T follicular helper cell (primary cell): ENCODE results near the gene RAD1.
A peak's percentile ranks its signal among the peaks of the same experiment; 100 is the strongest.

Source experiments
- DNase-seq: peaks from one replicate; pipeline ENCODE4 v3.0.0-alpha.2; 2020; ENCODE audit warnings: low read depth

The RAD1 gene

GRCh38 chr5:34916518-34916917 lies 1.2 kb upstream of the RAD1 start:
- no peak for DNase-seq

- DNase-seq, result no peak
These were observed 520 bp upstream of the RAD1 start for GRCh38 chr5:34915856-34916192.

GRCh38 chr5:34914671-34915138 lies 599 bp downstream of the RAD1 start:
- no peak for DNase-seq

- DNase-seq, result no peak
These were observed 2.2 kb downstream of the RAD1 start for GRCh38 chr5:34913072-34913471.

- DNase-seq, result no peak
These were observed 9.7 kb downstream of the RAD1 start for GRCh38 chr5:34905564-34905963.

GRCh38 chr5:34903260-34903659 lies 12.0 kb downstream of the RAD1 start:
- DNase-seq, result no peak

- DNase-seq, result no peak
These were observed 14.7 kb downstream of the RAD1 start for GRCh38 chr5:34900652-34901051.

- DNase-seq, result no peak
These were observed 16.2 kb downstream of the RAD1 start for GRCh38 chr5:34899066-34899465.

- peak; percentile 43 for DNase-seq
These were observed 16.9 kb downstream of the RAD1 start for GRCh38 chr5:34898258-34898895.

- no peak for DNase-seq
These were observed 17.7 kb downstream of the RAD1 start for GRCh38 chr5:34897646-34898045.

- no peak for DNase-seq
These were observed 19.5 kb downstream of the RAD1 start for GRCh38 chr5:34895641-34896419.

GRCh38 chr5:34894716-34895115 lies 20.6 kb downstream of the RAD1 start:
- no peak for DNase-seq

GRCh38 chr5:34892414-34892813 lies 22.9 kb downstream of the RAD1 start:
- DNase-seq, result no peak

GRCh38 chr5:34891981-34892380 lies 23.3 kb downstream of the RAD1 start:
- DNase-seq, result no peak

GRCh38 chr5:34889394-34889793 lies 25.9 kb downstream of the RAD1 start:
- DNase-seq, result no peak

- DNase-seq, result no peak
These were observed 28.7 kb downstream of the RAD1 start for GRCh38 chr5:34886392-34887119.

- DNase-seq, result no peak
These were observed 34.1 kb downstream of the RAD1 start for GRCh38 chr5:34881246-34881645.

- DNase-seq, result no peak
These were observed 39.0 kb downstream of the RAD1 start for GRCh38 chr5:34876275-34876674.

- no peak for DNase-seq
These were observed 44.9 kb downstream of the RAD1 start for GRCh38 chr5:34870382-34870781.

GRCh38 chr5:34869256-34869655 lies 46.0 kb downstream of the RAD1 start:
- DNase-seq, result no peak

GRCh38 chr5:34868791-34869190 lies 46.5 kb downstream of the RAD1 start:
- DNase-seq, result no peak

GRCh38 chr5:34867660-34868059 lies 47.6 kb downstream of the RAD1 start:
- DNase-seq, result no peak

- DNase-seq, result no peak
These were observed 48.3 kb downstream of the RAD1 start for GRCh38 chr5:34866989-34867471.
